ENCODE data around the gene CFLAR.

DNA sequence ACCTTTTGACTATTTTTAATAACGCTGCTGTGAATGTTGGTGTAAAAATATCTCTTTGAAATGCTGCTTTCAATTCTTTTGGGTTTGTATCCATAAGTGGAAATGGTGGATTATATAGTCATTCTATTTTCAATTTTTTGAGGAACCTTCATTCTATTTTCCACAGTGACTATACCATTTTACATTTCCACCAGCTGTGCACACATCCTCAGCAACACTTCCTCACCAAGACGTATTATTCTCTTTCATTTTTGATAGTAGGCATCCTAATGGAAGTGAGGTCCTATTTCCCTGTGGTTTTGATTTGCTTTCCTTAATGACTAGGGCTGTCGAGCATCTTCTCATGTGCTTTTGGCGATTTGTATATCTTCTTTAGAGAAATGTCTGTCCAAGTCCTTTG, 81.8 kb downstream of the CFLAR start:
- TF ChIP-seq, protein P1, sequence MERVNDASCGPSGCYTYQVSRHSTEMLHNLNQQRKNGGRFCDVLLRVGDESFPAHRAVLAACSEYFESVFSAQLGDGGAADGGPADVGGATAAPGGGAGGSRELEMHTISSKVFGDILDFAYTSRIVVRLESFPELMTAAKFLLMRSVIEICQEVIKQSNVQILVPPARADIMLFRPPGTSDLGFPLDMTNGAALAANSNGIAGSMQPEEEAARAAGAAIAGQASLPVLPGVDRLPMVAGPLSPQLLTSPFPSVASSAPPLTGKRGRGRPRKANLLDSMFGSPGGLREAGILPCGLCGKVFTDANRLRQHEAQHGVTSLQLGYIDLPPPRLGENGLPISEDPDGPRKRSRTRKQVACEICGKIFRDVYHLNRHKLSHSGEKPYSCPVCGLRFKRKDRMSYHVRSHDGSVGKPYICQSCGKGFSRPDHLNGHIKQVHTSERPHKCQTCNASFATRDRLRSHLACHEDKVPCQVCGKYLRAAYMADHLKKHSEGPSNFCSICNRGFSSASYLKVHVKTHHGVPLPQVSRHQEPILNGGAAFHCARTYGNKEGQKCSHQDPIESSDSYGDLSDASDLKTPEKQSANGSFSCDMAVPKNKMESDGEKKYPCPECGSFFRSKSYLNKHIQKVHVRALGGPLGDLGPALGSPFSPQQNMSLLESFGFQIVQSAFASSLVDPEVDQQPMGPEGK (CRISPR knock-in tag; IDR thresholded peaks at IDR 0.05; ENCODE audit: borderline replicate concordance) = no peak
- TF ChIP-seq PPARA (CRISPR knock-in tag; IDR thresholded peaks at IDR 0.05; ENCODE audit: borderline replicate concordance) (no peak), SNAI2 (CRISPR knock-in tag; IDR thresholded peaks at IDR 0.05) (no peak), ZFP30 (CRISPR knock-in tag; IDR thresholded peaks at IDR 0.05) (no peak), ZNF565 (CRISPR knock-in tag; conservative IDR thresholded peaks at IDR 0.05; ENCODE audit: low read depth) (no peak), ZNF8 (CRISPR knock-in tag; IDR thresholded peaks at IDR 0.05) (no peak), ZNF70 (CRISPR knock-in tag; IDR thresholded peaks at IDR 0.05) (no peak), ARNTL (CRISPR knock-in tag; IDR thresholded peaks at IDR 0.05; ENCODE audit: borderline replicate concordance, low read depth) (no peak), ISL1 (CRISPR knock-in tag; IDR thresholded peaks at IDR 0.05) (no peak), ZFP3 (CRISPR knock-in tag; IDR thresholded peaks at IDR 0.05) (no peak)
- TF ChIP-seq, protein P2, sequence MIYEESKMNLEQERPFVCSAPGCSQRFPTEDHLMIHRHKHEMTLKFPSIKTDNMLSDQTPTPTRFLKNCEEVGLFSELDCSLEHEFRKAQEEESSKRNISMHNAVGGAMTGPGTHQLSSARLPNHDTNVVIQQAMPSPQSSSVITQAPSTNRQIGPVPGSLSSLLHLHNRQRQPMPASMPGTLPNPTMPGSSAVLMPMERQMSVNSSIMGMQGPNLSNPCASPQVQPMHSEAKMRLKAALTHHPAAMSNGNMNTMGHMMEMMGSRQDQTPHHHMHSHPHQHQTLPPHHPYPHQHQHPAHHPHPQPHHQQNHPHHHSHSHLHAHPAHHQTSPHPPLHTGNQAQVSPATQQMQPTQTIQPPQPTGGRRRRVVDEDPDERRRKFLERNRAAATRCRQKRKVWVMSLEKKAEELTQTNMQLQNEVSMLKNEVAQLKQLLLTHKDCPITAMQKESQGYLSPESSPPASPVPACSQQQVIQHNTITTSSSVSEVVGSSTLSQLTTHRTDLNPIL (CRISPR knock-in tag; IDR thresholded peaks at IDR 0.05; ENCODE audit: low read depth) = no peak
- TF ChIP-seq, protein P3, sequence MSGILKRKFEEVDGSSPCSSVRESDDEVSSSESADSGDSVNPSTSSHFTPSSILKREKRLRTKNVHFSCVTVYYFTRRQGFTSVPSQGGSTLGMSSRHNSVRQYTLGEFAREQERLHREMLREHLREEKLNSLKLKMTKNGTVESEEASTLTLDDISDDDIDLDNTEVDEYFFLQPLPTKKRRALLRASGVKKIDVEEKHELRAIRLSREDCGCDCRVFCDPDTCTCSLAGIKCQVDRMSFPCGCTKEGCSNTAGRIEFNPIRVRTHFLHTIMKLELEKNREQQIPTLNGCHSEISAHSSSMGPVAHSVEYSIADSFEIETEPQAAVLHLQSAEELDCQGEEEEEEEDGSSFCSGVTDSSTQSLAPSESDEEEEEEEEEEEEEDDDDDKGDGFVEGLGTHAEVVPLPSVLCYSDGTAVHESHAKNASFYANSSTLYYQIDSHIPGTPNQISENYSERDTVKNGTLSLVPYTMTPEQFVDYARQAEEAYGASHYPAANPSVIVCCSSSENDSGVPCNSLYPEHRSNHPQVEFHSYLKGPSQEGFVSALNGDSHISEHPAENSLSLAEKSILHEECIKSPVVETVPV (CRISPR knock-in tag; IDR thresholded peaks at IDR 0.05) = no peak
- TF ChIP-seq, protein P4, sequence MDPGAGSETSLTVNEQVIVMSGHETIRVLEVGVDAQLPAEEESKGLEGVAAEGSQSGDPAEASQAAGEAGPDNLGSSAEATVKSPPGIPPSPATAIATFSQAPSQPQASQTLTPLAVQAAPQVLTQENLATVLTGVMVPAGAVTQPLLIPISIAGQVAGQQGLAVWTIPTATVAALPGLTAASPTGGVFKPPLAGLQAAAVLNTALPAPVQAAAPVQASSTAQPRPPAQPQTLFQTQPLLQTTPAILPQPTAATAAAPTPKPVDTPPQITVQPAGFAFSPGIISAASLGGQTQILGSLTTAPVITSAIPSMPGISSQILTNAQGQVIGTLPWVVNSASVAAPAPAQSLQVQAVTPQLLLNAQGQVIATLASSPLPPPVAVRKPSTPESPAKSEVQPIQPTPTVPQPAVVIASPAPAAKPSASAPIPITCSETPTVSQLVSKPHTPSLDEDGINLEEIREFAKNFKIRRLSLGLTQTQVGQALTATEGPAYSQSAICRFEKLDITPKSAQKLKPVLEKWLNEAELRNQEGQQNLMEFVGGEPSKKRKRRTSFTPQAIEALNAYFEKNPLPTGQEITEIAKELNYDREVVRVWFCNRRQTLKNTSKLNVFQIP (CRISPR knock-in tag; IDR thresholded peaks at IDR 0.05; ENCODE audit: borderline replicate concordance, low read depth) = no peak
- TF ChIP-seq, protein P5, sequence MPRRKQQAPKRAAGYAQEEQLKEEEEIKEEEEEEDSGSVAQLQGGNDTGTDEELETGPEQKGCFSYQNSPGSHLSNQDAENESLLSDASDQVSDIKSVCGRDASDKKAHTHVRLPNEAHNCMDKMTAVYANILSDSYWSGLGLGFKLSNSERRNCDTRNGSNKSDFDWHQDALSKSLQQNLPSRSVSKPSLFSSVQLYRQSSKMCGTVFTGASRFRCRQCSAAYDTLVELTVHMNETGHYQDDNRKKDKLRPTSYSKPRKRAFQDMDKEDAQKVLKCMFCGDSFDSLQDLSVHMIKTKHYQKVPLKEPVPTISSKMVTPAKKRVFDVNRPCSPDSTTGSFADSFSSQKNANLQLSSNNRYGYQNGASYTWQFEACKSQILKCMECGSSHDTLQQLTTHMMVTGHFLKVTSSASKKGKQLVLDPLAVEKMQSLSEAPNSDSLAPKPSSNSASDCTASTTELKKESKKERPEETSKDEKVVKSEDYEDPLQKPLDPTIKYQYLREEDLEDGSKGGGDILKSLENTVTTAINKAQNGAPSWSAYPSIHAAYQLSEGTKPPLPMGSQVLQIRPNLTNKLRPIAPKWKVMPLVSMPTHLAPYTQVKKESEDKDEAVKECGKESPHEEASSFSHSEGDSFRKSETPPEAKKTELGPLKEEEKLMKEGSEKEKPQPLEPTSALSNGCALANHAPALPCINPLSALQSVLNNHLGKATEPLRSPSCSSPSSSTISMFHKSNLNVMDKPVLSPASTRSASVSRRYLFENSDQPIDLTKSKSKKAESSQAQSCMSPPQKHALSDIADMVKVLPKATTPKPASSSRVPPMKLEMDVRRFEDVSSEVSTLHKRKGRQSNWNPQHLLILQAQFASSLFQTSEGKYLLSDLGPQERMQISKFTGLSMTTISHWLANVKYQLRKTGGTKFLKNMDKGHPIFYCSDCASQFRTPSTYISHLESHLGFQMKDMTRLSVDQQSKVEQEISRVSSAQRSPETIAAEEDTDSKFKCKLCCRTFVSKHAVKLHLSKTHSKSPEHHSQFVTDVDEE (CRISPR knock-in tag; IDR thresholded peaks at IDR 0.05) = no peak
